Astrocyte of the spinal cord (primary cell): Measurements from ENCODE around the gene RAB8B.

Experiments
- DNase-seq: peaks from one replicate; pipeline ENCODE4 v3.0.0; 2011; ENCODE audit warnings: low read depth, low spot score
- H3K4me3 ChIP-seq: 2 replicates; pipeline ENCODE4 v1.5.1; 2011; ENCODE audit warnings: low read depth, mild to moderate bottlenecking, low read length, moderate library complexity
- CTCF ChIP-seq: IDR thresholded peaks from 2 replicates; pipeline ENCODE4 v1.5.1; 2012; ENCODE audit warnings: low read depth, mild to moderate bottlenecking, low read length, inconsistent platforms
- in situ Hi-C: cut with HindIII; loops from 2 replicates; pipeline ENCODE4 v1.10.0; 2017; ENCODE audit warnings: low sequenced_read_pairs

The RAB8B gene

DNA sequence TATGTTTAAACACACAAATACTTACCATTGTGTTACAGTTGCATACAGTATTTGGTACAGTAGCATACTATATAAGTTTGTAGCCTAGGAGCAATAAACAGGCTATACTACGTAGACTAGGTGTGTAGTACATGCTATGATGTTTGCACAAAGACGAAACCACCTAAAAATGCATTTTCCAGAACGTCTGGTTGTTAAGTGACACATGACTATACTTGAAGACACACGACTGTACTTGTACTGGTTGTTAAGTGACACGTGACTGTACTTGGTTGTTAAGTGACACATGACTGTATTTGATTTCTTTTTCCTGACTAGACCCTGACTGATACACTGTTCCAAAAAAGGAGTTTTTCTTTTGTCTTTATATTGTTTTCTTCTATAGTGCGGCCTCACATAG is 34.1 kb downstream of the RAB8B start:
- no peak overlapping the region for H3K4me3 ChIP-seq
- in situ Hi-C loops: no loop called here
- TF ChIP-seq CTCF: no peak
- no peak for DNase-seq

DNA sequence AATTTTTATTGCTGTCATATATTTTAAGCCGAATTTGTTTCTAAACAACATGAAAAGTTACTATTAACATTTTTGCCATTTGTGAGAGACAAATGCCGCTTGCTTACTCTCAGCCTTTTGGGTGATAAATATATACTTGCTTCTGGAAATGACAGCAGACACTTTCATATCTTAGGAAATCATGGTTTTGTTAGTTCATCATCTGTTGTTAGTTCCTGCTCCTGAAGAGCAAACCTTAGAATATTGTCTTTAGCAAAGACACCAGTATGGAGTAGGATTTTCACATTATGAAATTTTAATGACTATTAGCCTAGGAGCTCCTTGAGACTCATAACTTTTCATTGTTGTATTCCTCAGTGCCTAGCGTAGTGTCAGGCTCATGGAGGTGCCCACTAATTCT is 36.0 kb downstream of the RAB8B start:
- no peak for DNase-seq
- no peak for TF ChIP-seq CTCF

GRCh38 chr15:63226155-63226883 is 36.9 kb downstream of the RAB8B start:
- no peak for DNase-seq
- no peak overlapping the region for H3K4me3 ChIP-seq
- TF ChIP-seq CTCF: no peak
- in situ Hi-C loops: no loop called here

More for the DNA sequence above, 36.0 kb downstream of the RAB8B start:
- H3K4me3 ChIP-seq: no peak overlapping the region
- in situ Hi-C loops: no loop called here

GRCh38 chr15:63226966-63227401 is 37.6 kb downstream of the RAB8B start:
- H3K4me3 ChIP-seq: no peak overlapping the region
- no peak for DNase-seq
- in situ Hi-C loops: no loop called here
- no peak for TF ChIP-seq CTCF

DNA sequence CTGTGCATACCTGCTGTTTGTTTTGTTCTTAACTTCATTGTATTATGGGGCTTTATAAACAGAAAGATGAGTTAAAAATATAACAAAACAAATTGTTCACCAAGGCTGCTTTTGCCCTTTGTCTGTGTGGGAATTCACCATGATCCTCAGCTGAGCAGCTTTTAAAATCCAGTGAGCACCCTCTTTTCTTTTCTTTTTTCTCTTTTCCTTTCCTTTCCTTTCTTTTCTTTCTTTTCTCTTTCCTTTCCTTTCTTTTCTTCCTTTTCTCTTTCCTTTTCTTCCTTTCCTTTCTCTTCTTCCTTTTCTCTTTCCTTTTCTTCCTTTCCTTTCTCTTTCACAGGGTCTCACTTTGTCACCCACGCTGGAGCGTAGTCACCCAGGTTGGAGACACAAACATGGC is 38.3 kb downstream of the RAB8B start:
- no peak overlapping the region for H3K4me3 ChIP-seq
- no peak for TF ChIP-seq CTCF
- in situ Hi-C loops: no loop called here
- DNase-seq: no peak

DNA sequence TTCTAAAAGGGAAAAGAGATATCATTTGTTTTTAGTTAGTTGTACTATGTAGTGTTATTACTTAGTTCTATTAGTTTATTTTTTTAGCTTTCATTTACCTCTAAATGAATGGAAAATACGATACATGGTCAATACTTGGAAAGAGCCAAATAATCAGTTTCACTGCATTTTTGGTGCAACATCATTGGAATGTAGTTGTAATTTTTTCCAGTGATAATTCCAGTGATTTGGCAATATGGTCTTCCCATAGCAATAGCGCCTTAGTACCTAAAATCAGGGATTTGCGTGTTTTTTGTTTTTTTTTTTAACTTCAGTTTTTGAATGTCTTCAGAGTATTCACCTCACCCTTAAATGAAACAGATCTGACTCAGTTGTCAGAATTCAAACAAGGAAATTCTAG is 41.8 kb downstream of the RAB8B start:
- H3K4me3 ChIP-seq: no peak overlapping the region
- in situ Hi-C loops: no loop called here
- DNase-seq: no peak
- TF ChIP-seq CTCF: no peak
